ENCODE results near the gene TXNL4B.

Gene TXNL4B

DNA sequence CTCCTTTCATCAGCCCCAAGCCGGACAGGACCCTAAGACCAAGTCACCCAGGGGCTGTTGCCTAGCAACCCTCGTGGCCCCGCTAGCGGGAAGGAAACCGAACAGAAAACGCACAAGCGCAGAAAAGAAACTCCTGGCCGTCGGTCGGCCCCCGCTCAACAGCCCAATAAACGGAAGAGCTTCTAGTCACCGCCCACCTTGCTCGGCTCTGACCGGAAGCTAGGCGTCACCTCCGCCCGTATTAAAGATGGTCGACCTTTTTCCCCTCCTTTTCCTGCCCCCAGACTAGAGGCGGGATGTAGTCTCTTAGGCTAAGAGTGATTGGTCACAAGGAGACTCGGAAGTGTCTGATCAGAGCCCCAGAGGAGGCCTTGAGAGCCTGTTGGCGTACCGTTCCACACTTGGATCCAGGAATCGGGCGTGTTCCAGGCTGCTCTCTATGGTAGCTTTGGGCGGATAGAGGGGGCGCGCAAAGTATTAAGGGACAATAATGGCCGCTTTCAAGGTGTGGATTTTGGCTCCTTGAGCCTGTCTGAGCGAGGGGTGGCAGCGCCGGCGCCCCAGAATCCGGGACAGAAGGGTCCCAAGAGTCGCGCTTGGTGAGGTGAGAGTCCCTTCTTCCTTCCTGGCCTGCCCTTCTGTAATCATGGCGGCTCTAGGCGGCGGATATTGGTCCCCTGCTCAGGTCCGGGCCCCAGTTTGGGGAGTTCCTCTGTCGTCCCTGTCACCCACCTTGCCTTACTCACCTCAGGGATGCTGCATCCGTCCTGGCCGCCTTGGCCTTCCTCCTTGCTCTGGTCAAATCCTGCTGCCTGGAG is at the start of gene TXNL4B, which contains the start of gene DHX38:
Gene TXNL4B (minus strand): TSS at position 173 of the 818 bp plus-strand sequence. CDS start 2,871 bp downstream, outside the sequence.
Gene DHX38 (plus strand): TSS at position 400 of the 818 bp plus-strand sequence. CDS start 2,311 bp downstream, outside the sequence.
- peak; percentile 97 for DNase-seq

DNA sequence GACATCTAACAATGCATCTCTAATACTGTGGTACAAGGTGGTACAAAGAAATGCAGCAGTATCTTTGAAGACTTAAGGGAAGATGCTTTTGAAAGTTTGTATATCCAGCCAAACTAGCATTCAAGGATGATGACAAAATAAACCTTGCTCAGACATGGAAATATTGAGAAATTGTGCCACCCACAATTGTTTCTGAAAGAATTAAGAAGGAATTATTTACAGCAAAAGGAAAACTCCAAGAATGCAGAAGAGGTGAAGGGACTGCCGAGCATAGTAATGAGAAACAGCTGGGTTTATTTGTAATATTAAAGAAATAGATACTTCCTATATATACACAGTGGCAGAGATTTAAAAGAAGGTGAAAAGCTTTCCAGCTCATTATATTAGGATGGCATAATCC is 49.1 kb upstream of the TXNL4B start:
- no peak for DNase-seq

DNA sequence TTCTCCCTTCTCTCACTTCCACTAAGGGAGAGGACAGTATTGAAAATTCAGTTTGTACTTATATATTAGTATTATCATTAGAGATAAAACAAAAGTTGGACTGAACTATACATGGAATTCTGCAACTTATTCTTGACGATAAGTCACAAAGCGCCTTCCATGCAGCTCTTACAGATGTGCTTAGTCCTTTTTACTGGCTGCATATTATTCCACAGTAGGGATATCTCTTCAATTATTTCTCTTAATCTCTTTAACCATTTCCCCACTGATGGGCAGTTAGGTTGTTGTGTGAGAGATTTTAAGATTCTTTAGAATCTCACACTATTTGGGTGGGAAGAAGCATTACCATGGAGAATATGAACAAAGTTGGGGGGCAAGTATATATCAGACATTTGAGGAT is 46.5 kb upstream of the TXNL4B start:
- DNase-seq = no peak

DNA sequence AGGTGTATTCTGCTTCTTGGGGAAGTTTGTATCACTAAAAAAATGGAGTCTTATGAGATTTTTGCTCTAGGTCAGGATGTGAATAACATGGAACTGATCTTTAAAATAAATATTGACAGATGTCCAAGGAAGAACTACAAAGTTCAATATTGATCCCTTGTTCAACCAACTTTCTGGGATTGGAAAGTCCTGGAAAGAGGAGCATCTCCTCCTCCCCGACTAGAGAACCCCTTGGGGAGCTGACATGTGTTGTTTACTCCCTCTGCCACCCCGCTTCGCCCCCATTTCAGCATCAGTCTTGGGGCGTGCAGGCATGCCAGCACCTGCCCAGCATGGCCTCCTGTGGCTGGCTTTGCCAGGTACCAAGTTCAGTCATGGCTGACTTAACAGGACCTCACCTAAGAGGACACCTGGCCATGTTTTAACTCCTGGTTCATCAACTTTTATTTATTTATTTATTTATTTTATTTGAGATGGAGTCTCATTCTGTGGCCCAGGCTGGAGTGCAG is 44.7 kb upstream of the TXNL4B start:
- DNase-seq = no peak

DNA sequence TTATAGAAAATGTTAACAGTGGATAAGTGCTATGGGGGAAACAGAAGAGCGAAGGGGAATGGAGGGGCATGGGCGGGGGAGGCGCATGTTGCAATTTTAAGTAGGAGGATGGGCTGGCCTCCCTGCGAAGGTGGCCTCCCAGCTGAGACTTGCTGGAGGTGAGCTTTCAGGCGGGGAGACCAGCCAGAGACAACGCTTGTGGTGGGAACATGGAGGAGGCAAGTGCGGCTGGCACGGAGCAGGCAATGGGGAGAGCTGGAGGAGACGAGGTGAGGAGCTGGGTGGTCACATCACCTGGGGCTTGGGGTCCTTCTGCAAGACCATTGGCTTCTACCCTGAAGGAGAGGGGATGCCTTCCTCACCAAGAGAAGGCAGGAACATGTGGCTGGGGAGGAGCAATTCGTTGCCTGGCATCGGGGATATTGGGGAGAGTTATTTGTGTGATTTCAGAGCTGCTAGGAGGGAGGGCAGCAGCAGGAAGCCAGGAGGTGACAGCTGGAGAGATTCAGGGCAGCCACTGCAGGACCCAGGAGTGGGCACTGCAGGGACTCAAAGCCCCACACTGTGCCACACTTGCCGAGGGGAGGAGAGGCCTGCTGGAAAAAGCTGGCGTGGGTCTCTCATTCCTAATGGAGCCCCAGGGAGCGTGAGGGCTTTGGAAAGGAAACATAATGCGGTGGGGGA is 44.1 kb upstream of the TXNL4B start:
- DNase-seq = no peak

DNA sequence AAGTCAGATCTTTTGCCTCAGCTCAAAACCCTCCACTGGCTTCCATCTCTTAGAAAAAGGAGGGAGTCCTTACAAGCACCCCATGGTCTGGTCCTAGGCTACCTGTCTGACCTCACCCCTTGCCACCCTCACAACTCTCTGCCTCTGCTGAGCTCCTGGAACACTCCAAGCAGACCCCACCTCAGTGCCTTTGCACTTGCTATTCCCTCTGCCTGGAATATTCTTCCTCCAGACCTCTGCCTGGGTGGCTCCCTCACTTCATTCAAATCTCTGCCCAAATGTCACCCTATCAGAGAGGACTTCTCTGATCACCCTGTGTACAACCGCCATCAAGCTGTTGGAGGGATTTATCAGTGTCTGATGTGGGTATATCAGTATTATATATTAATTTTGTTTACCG is 41.1 kb upstream of the TXNL4B start:
- no peak for DNase-seq

DNA sequence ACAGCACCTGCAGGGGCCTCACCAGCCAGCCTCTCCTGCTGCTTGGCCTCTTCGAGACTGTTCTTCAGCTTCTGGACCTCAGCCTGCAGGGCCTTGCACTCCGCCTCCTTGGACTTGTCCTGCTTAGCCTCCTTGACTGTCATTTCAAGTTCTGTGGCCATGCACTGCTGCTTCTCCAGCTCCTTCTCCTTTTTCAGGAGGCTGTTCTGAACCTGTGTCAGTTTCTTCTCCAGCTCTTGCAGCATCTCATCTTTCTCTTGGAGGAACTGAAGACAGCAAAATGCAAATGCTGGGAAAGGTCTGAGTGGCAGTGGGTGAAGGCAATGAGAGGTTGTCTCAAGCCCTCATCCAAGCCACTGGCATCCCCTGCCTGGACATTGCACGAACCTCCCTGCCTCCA is 39.3 kb upstream of the TXNL4B start:
- DNase-seq = no peak

DNA sequence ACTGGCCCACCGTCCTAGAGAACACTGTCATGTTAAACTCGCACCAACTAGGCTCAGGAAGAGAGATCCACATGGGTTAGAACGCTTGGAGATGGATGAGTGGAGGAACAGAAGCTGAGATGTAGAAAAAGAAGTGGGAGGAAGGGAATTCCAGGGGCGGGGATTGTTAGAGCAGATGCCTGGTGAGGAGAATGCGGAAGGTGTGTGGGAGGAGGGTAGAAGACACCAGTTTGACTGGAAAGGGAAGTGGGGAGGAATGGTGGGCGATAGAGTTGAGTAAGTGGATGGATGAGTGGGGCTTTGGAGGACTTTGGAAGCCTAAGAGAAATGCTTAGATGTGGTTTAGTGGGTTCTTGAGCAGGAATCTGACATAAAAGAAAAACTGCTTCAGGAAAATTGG is 37.6 kb upstream of the TXNL4B start:
- no peak for DNase-seq

DNA sequence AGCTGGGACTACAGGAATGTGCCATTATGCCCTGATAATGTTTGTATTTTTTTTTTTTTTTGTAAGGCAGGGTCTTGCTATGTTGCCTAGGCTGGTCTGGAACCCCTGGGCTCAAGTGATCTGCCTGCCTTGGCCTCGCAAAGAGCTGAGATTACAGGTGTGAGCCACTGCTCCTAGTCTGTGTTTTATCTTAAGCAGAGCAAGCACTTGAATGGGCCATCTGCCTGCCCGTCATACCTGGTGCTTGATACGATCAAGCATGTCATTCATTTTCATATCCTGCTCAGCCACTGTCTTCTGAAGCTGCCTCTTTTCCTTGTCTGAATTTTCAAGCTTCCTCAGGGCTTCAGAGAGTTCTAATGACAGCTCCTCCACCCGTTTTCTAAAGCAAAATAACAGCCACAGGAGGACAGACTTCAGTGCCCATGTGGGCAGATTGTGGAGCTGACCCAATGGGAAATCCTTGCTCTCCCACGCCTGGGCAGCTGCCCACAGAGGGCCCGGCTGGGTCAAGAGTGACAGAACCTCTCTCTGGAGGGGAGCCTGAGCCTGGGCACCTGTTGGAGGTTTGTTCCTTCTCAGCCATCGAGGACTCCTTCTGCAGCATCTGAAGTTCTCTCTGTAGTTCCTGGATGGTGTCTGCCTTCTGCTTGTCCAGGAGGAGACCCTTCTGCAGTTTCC is 36.7 kb upstream of the TXNL4B start:
- no peak for DNase-seq

DNA sequence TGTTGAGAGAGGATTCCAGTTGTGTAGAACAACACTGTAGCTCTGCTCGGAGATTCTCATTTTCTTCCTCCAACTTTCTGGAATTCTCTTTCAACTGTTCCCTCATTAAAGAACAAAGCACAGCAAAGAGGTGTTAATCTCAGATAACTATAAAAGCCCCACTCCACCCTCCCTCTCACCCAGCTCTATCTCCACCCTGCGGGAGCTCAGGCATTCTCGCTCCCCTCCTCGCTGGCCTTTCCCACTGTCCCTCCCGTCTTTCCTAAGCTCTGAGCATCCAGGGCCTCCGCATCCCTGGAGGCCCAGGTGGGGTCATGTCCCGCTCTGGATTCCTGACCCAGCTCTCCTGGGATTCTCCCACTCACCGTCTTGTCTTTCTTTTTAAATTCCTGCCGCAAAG is 35.3 kb upstream of the TXNL4B start:
- no peak for DNase-seq

DNA sequence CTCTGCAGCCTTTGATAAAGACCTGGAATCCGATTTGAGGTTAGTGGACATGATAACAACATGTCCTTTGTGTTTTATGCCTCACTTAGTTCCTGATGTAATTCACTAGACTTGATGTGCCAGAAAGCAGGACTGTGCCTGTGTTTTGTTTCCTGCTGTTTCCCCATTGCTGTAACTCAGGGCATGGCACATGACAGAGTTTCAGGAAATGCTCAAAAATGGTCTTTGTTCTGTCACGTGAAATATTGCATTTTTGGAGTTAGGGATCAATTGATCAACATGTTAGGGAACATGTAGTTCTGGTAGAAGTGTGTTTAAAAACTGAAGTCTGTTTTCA is 33.0 kb upstream of the TXNL4B start:
- DNase-seq = no peak

DNA sequence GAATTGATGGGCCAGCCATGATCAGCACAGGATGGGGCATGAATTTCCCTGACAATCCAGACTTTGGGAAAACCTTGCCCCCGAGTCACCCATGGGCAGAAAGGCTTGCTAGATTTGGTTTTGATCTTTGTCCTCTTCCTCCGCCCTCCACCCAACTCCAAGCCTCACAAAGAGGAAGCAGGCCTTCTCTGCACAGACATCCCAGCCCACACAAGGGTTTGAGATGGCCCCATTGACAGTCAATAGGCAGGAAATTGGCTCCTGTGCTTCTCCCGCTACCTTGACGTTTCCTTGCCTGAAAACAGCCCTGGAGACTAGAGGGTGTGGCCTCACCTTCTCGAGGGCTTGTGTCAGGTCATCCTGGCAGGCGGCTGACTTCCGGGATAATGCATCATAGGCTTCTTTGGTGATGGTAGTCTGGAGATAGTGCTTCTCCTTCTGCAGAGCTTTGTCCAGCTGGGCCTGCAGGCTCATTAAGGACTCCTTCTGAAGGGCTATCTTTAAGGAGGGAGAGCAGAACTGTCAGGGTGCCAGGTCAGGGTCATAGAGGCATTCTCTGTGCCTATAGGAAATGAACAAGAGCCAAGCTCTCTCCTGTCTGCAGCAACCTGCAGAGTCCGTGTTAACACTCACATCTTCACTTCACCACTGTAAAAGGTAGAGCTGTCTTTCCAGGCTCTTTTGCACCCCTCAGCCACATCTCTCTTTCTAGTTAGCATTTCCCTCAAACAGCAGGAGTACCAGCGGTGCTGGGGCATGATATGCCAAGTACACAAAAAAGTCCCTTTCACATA is 32.4 kb upstream of the TXNL4B start:
- DNase-seq = no peak

DNA sequence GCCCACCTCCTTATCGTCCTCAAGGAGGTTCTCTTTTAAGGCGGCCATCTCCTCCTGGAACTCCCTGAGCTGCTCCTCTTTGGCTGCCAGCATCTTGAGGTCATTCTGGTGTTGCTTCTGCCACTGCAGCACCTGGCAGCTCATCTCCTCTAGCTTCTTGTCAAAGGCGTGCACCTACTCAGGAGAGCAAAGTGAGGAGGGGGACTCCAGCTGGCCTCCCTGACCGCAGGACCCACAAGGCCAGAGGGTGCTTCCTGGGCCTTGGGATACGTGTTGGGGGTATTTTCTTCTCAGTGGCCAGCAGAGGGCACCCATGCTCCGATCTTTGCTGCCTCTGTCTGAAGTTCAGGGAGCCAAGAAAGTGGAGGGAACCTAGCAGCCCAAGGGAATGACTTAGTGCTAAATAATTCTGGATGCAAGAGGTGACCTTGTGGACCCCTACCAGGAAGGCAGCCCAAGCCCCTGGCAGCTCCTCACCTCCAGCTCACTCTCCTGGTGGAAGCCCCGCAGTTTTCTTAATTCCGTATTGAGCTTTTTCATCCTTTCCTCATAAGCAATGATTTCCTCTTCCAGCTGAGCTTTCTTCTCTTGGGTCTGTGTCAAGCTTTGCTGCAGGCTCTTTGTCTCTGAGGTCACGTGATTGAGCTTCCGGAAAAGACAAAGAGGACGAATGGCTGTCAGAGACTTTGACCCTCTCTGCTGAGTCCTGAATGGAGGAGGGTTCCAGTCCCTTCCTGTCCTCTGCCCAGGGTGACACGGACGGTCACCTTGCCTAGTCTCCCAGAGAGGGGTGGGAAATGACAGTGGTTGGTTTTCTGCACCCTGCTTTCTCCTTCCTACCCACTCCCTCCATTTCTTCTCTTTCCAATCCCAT is 31.6 kb upstream of the TXNL4B start:
- peak; percentile 79 for DNase-seq

DNA sequence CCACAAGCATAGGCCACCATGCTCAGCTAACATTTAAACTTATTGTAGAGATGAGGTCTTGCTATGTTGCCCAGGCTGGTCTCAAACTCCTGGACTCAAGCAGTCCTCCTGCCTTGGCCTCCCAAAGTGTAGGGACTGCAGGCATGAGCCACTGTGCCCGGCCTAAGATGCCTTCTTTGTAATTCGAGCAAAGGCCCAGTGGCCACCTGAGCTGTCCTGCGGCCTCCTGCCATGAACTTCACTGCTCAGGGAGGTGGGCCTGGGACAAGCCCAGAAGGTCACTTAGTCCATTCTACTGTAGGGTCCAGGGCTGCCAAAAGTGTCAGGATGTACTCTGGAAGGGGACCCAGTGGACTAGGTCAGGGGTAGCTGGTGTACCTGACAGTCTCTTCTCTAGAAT is 30.7 kb upstream of the TXNL4B start:
- no peak for DNase-seq

DNA sequence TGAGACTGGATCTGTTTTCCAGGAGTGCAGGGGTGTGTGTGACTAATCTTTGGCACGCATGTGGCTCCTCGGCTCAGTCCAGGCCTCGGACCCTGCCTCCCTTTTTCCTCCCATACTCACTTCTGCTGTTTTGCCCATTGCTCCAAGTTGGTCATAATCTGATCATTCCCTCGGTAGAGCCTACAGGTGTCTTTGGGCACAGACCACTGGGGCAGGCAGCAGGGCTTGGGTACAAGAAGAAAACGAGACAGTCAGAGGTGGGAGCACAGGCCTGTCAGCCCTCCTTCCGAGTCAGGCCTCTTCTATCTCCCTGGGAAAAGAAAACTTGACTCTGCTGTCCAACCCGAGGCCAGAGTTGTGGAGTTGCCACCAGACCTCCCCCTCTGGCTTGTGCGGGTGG is 30.0 kb upstream of the TXNL4B start:
- DNase-seq = no peak

DNA sequence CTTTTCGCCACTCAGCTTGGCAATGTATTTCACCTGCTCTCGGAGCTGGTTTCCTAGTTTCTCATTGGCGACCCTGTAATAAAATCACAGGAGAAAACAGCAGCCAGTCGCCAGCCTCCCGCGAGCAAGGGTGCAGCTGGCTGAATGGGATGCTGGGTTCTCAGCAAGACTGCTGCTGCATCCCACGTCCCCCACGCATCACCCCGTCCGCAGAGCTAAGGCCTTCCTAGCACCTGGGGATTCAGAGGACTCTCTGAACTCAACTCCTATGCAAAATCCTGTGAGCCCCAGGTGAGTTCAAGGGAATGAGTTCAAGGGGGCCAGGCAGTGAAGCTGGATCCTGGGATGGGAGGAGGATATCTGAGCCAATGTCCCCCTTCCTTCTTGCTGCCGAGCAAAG is 29.5 kb upstream of the TXNL4B start:
- no peak for DNase-seq

DNA sequence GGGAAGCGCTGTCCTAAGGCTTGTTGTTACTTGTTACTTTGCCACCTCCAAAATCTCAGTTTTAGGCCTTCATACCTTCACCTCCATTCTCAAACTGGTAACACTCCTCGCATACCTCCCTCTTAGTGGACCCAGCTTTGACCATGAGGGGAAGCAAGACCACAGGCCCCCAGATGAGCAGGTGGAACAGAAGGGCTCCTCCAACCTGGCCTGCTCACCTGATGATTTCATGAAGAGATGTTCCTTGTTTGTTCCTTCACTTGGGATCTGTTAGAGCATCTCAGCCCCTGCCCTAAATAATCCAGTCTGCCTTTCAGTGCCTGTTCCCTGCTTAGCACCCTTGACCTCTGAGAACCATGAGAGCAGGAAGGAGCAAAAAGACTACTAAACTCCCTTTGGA is 28.9 kb upstream of the TXNL4B start:
- no peak for DNase-seq

DNA sequence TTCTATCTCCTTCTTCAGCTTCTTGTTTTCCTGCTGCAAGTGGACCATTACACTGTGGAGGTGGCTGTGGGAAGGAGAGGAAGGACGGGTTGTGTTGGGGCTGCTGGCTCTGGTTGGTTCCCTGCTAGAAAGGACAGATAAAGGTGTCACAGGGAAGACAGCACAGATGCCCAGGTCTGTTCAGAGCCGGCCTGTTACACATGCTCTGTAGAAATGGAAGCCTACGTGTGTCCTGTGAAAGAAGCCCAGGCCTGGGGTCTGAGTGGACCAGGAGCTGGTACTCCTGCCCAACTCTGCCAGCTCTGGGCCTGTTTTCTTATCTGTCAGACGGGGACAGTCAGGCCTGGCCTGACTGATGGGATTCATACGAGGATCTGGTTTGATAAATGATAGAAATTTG is 26.6 kb upstream of the TXNL4B start:
- no peak for DNase-seq

DNA sequence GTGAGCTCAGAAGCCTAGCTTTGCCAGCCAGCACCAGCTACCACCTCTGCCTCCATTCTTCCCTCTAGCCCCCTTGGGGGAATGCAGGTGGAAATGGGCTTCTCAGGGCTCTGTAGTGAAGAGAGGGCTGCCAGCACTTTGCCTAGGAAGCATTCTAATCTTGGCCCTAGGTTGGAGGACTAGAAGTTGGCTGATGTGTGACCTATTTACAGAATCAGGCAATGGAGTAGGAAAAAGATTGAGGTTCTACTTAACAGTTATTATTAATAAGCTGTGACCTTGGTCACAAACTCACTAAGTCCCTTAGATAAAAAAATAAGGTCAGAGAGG is 20.2 kb upstream of the TXNL4B start:
- no peak for DNase-seq

DNA sequence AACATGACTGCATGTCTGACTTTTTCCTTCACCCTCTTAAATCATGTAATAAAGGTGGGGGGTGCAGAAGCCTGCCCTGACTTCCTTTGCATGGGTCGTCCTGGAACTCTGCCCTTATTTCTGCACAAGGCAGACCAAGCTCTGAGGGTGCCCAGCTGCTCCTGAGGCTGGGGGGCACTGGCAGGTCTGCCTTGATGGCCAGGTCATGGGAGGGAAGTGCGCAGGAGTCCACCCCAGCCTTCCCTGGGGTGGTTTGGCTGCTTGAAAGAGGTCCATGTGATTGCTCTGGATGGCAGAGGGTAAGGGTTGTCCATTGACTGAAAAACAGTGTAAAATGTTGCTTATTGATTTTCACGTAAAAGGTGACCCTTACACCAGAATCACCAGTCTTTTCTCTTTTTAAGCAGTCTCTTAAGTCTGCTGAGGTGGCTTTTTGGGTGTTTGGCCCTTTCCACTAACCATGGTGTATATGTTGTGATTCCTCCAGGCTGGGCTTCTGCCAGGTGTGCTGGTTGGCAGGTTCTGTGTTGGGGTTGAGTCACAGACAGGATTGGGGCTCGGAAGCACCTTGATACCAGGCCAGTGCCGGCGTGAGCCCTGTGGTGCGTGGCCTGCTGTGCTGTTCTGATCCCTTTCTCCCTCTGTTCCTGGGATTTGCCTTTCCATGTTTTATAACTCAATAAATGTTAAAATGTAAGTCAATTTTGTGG is 19.6 kb upstream of the TXNL4B start:
- no peak for DNase-seq

DNA sequence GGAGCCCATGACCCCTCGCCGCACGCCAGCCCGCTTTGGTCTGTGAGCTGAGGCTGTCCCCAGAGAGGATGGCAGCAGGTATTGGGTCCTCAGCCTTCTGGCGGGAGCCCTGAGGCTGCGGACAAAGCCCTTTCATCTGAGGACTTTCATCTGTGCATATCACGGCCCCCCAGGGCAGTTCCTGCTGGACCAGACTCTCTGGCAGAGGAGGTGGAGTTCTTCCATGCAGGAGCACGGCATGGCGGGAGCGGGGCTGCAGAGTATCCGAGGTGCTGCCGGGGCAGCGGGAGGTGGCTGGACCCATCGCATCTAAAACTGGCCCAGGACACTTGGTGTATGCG is 19.0 kb upstream of the TXNL4B start:
- no peak for DNase-seq

Data from NCI-H1436 (cell line).